GM12878 (cell line): ENCODE measurements around the gene CHMP4A. TPM values are rescaled to one million over a fixed set of nuclear protein-coding genes. Genes with fewer than 3 reads are reported as not detected.

ENCODE experiments used
- BMI1 ChIP-seq: fragments of 450-650 bp; IDR thresholded peaks from 2 replicates; pipeline ENCODE4 v1.6.1; 2016; ENCODE audit warnings: mild to moderate bottlenecking, moderate library complexity, borderline replicate concordance
- CHD1 ChIP-seq: IDR thresholded peaks from 2 replicates; pipeline ENCODE4 v1.6.1; 2012; ENCODE audit warnings: low read depth, low read length, improper control_type of control experiment
- EED ChIP-seq: sonication (generic); IDR thresholded peaks from 2 replicates; pipeline ENCODE4 v1.6.1; 2016; ENCODE audit warnings: antibody characterized with exemption, low read depth
- GATAD2B ChIP-seq: fragments of 450-650 bp; conservative IDR thresholded peaks from 2 replicates; pipeline ENCODE4 v1.6.1; 2017; ENCODE audit warnings: low read depth, mild to moderate bottlenecking, moderate library complexity
- IRF4 ChIP-seq: IDR thresholded peaks from 2 replicates; pipeline ENCODE4 v1.6.1; 2011; ENCODE audit warnings: low read depth, low read length
- NFYB ChIP-seq: IDR thresholded peaks from 2 replicates; pipeline ENCODE4 v1.6.1; 2011; ENCODE audit warnings: low read depth, mild to moderate bottlenecking, low read length, improper control_type of control experiment, moderate library complexity; ENCODE audit not compliant: insufficient read depth
- NRF1 ChIP-seq: conservative IDR thresholded peaks from 2 replicates; pipeline ENCODE4 v1.6.1; 2011; ENCODE audit warnings: mild to moderate bottlenecking, low read depth, low read length, improper control_type of control experiment
- RAD21 ChIP-seq: IDR thresholded peaks from 2 replicates; pipeline ENCODE4 v1.6.1; 2011; ENCODE audit warnings: mild to moderate bottlenecking, low read depth, low read length, moderate library complexity; ENCODE audit not compliant: insufficient read depth
- RAD51 ChIP-seq: fragments of 450-650 bp; IDR thresholded peaks from 2 replicates; pipeline ENCODE4 v1.6.1; 2016; ENCODE audit warnings: moderate library complexity, mild to moderate bottlenecking, inconsistent platforms
- RFX5 ChIP-seq: IDR thresholded peaks from 2 replicates; pipeline ENCODE4 v1.6.1; 2011; ENCODE audit warnings: low read depth, low read length, improper control_type of control experiment
- RUNX3 ChIP-seq: IDR thresholded peaks from 2 replicates; pipeline ENCODE4 v1.6.1; 2012; ENCODE audit warnings: low read length, inconsistent platforms
- SMARCA5 ChIP-seq: fragments of 450-650 bp; IDR thresholded peaks from 2 replicates; pipeline ENCODE4 v1.6.1; 2017; ENCODE audit warnings: mild to moderate bottlenecking
- SPI1 ChIP-seq: IDR thresholded peaks from 2 replicates; pipeline ENCODE4 v1.6.1; 2011; ENCODE audit warnings: low read depth, mild to moderate bottlenecking, low read length, moderate library complexity, borderline replicate concordance; ENCODE audit not compliant: insufficient read depth
- SRF ChIP-seq, 2 experiments: IDR thresholded peaks; 2 replicates each; pipeline ENCODE4 v1.6.1; 2011; ENCODE audit warnings: low read depth in 2 of 2, low read length in 2 of 2, mild to moderate bottlenecking in 1 of 2, moderate library complexity in 1 of 2
- TCF3 ChIP-seq: IDR thresholded peaks from 2 replicates; pipeline ENCODE4 v1.6.1; 2012; ENCODE audit warnings: low read depth, mild to moderate bottlenecking, low read length, borderline replicate concordance; ENCODE audit not compliant: insufficient read depth
- polyA plus RNA-seq, 11 experiments: library from polyadenylated mRNA; depleted of rRNA in 4 of 11; unstranded in 6 of 11; stranded (reverse) in 5 of 11; fragments of >200 nt; fragmentation: Nextera tagmentation in 4 of 11; fragmentation: Illumina TruSeq in 1 of 11; extraction: Ambion mirVana in 4 of 11; extraction: Trizol in 1 of 11; gene quantifications; 1 replicate in 1 of 11; 2 replicates in 10 of 11; pipeline versions ENCODE4 v1.2.1 to v1.2.3, GENCODE V29; 2011 to 2016; ENCODE audit warnings: inconsistent platforms in 2 of 11, missing spikeins in 2 of 11, low read depth in 1 of 11
- total RNA-seq, 4 experiments: library from RNA; depleted of rRNA in 3 of 4; stranded (reverse); fragments of >200 nt in 3 of 4; fragmentation: Illumina TruSeq in 1 of 4; extraction: Trizol in 1 of 4; gene quantifications; 2 replicates each; pipeline versions ENCODE4 v1.2.1 to v1.2.3, GENCODE V29; 2013 to 2021
- TF ChIP-seq, protein P1 (sequence below): fragments of 450-650 bp; IDR thresholded peaks from 2 replicates; pipeline ENCODE4 v1.6.1; 2017; ENCODE audit warnings: mild to moderate bottlenecking, moderate library complexity
- TF ChIP-seq, protein P2 (sequence below): fragments of 450-650 bp; IDR thresholded peaks from 2 replicates; pipeline ENCODE4 v1.6.1; 2018; ENCODE audit warnings: borderline replicate concordance, mild to moderate bottlenecking; ENCODE audit not compliant: partially characterized antibody
- TF ChIP-seq, protein P3 (sequence below): fragments of 450-650 bp; formaldehyde crosslinking; IDR thresholded peaks from 2 replicates; pipeline ENCODE4 v1.4.0; 2022; ENCODE audit warnings: mild to moderate bottlenecking, moderate library complexity

CHMP4A gene
- total and polyA plus RNA-seq, 10 of the 15 experiments (the other 5 are each of a cell fraction or from before 2014, with no cell fraction given), result 35.5 to 151 (median 84.7) TPM

DNA sequence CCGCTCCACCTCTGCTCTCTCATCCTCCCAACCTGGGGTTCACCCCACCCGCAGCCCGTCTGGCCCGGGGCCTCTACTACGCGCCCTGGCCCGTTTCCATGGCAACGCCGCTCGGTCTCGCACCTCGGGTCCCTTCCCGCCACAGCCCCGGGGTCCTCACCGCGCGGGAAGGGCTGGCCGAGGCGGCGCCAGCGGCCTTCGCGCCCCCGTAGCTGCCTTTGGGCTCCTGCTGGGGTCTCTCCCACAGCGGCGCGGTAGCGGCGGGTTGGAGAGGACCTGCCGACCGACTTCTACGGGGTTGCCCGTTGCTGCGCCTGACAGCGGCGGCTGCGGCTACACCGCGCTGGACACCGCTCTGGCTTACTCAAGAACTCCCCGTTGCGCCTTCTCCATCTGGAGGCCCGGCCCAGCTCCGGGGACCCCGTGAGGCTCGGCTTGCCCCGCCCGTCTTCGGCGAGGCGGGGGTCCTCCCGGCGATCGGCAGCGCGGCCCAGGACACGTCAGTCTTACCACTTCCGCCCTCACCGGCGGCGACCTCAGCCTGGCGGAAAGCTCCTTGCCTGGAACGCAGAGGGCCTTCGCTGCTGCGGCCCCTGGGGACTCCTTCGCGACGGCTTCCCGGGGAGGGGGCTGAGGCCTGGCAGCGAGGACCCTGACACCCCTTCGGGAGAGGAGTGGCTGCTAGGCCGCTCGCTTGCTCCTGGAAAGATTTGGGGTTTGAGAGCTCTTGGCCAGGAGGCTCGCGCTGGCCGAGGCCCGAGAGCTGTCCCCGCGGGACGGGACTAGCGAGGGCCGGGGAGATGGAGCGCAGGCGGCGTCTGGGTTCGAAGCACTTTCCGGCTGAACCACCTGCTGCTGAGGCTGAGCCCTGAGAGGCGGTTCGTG lies 17.9 kb downstream of the CHMP4A start, which contains the start of gene TM9SF1 (continued):
- no peak for TF ChIP-seq EED
- TF ChIP-seq BMI1, result peak; percentile 99
- peak; percentile 98 for TF ChIP-seq GATAD2B
- TF ChIP-seq, protein P1, sequence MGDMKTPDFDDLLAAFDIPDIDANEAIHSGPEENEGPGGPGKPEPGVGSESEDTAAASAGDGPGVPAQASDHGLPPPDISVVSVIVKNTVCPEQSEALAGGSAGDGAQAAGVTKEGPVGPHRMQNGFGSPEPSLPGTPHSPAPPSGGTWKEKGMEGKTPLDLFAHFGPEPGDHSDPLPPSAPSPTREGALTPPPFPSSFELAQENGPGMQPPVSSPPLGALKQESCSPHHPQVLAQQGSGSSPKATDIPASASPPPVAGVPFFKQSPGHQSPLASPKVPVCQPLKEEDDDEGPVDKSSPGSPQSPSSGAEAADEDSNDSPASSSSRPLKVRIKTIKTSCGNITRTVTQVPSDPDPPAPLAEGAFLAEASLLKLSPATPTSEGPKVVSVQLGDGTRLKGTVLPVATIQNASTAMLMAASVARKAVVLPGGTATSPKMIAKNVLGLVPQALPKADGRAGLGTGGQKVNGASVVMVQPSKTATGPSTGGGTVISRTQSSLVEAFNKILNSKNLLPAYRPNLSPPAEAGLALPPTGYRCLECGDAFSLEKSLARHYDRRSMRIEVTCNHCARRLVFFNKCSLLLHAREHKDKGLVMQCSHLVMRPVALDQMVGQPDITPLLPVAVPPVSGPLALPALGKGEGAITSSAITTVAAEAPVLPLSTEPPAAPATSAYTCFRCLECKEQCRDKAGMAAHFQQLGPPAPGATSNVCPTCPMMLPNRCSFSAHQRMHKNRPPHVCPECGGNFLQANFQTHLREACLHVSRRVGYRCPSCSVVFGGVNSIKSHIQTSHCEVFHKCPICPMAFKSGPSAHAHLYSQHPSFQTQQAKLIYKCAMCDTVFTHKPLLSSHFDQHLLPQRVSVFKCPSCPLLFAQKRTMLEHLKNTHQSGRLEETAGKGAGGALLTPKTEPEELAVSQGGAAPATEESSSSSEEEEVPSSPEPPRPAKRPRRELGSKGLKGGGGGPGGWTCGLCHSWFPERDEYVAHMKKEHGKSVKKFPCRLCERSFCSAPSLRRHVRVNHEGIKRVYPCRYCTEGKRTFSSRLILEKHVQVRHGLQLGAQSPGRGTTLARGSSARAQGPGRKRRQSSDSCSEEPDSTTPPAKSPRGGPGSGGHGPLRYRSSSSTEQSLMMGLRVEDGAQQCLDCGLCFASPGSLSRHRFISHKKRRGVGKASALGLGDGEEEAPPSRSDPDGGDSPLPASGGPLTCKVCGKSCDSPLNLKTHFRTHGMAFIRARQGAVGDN, result peak; percentile 35; the same call in 1 of the 2 replicates
- TF ChIP-seq, protein P2, sequence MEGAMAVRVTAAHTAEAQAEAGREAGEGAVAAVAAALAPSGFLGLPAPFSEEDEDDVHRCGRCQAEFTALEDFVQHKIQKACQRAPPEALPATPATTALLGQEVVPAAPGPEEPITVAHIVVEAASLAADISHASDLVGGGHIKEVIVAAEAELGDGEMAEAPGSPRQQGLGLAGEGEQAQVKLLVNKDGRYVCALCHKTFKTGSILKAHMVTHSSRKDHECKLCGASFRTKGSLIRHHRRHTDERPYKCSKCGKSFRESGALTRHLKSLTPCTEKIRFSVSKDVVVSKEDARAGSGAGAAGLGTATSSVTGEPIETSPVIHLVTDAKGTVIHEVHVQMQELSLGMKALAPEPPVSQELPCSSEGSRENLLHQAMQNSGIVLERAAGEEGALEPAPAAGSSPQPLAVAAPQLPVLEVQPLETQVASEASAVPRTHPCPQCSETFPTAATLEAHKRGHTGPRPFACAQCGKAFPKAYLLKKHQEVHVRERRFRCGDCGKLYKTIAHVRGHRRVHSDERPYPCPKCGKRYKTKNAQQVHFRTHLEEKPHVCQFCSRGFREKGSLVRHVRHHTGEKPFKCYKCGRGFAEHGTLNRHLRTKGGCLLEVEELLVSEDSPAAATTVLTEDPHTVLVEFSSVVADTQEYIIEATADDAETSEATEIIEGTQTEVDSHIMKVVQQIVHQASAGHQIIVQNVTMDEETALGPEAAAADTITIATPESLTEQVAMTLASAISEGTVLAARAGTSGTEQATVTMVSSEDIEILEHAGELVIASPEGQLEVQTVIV, result peak; percentile 86
- TF ChIP-seq RAD51, result no peak
- TF ChIP-seq NRF1, result no peak
- 0 out of 2 replicates have a peak, but pooled peaks have one; percentile 15 for TF ChIP-seq RFX5
- no peak for TF ChIP-seq IRF4
- no peak; the same call in 1 of the 2 replicates for TF ChIP-seq TCF3
- TF ChIP-seq, protein P3, sequence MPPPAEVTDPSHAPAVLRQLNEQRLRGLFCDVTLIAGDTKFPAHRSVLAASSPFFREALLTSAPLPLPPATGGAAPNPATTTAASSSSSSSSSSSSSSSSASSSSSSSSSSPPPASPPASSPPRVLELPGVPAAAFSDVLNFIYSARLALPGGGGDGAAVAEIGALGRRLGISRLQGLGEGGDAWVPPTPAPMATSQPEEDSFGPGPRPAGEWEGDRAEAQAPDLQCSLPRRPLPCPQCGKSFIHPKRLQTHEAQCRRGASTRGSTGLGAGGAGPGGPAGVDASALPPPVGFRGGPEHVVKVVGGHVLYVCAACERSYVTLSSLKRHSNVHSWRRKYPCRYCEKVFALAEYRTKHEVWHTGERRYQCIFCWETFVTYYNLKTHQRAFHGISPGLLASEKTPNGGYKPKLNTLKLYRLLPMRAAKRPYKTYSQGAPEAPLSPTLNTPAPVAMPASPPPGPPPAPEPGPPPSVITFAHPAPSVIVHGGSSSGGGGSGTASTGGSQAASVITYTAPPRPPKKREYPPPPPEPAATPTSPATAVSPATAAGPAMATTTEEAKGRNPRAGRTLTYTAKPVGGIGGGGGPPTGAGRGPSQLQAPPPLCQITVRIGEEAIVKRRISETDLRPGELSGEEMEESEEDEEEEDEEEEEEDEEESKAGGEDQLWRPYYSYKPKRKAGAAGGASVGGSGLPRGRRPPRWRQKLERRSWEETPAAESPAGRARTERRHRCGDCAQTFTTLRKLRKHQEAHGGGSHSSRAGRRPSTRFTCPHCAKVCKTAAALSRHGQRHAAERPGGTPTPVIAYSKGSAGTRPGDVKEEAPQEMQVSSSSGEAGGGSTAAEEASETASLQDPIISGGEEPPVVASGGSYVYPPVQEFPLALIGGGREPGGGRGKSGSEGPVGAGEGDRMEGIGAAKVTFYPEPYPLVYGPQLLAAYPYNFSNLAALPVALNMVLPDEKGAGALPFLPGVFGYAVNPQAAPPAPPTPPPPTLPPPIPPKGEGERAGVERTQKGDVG, result no peak
- TF ChIP-seq SMARCA5, result no peak; the same call in none of the 2 replicates
- no peak; the same call in 1 of the 2 replicates for TF ChIP-seq SPI1
- TF ChIP-seq CHD1, result 0 out of 2 replicates have a peak, but pooled peaks have one; percentile 50
- peak; percentile 94 for TF ChIP-seq RUNX3
- TF ChIP-seq SRF (IDR thresholded peaks at IDR 0.05; ENCODE audit: low read depth in 2 of 2, low read length in 2 of 2), result peak in 1 of 2 experiments; percentile 63; a peak in 2 of 4 replicates
- no peak for TF ChIP-seq NFYB
- TF ChIP-seq RAD21, result no peak
